CD4-positive, alpha-beta T cell (primary cell): ENCODE results near the gene IRF8. TPM values are rescaled to one million over a fixed set of nuclear protein-coding genes. Genes with fewer than 3 reads are reported as not detected.

Source experiments
- ATAC-seq: fragments of 200-7000 bp; cut with Tn5 transposase; one replicate; pipeline ENCODE4 v1.10.0; 2022; ENCODE audit warnings: mild to moderate bottlenecking; ENCODE audit not compliant: poor library complexity
- CTCF ChIA-PET: fragments of 350-600 bp; sonication (Branson Sonifier 250); formaldehyde crosslinking; loops from one replicate; lab custom pipeline; 2021; ENCODE audit warnings: antibody characterized with exemption, inconsistent platforms; lab: Charles Lee
- POLR2A ChIA-PET: fragments of 350-600 bp; sonication (Branson Sonifier 250); formaldehyde crosslinking; loops from one replicate; lab custom pipeline; 2021; ENCODE audit warnings: antibody characterized with exemption, inconsistent platforms; lab: Charles Lee
- DNase-seq, 14 experiments: peaks; one replicate each; pipeline ENCODE4 v3.0.0-alpha.2; 2013 to 2020; ENCODE audit warnings: mixed read lengths in 2 of 14
- H3K27ac ChIP-seq, 2 donors: one replicate each; pipeline versions ENCODE4 v1.5.1 to v1.7.0; 2013; ENCODE audit warnings: low read length in 2 of 2, low read depth in 1 of 2, mild to moderate bottlenecking in 1 of 2
- H3K27me3 ChIP-seq, 2 experiments: 1 replicate in 1 of 2; 2 replicates in 1 of 2; pipeline versions ENCODE4 v1.6.1 to v1.7.0; 2013; ENCODE audit warnings: low read length in 2 of 2, control low read depth in 1 of 2, mild to moderate bottlenecking in 1 of 2, moderate library complexity in 1 of 2; ENCODE audit not compliant: insufficient read depth in 2 of 2, control insufficient read depth in 1 of 2
- H3K36me3 ChIP-seq: one replicate; pipeline ENCODE4 v1.6.1; 2013; ENCODE audit warnings: low read length, control low read depth; ENCODE audit not compliant: insufficient read depth
- H3K4me1 ChIP-seq: one replicate; pipeline ENCODE4 v1.6.1; 2013; ENCODE audit warnings: low read length, control low read depth; ENCODE audit not compliant: insufficient read depth
- H3K4me3 ChIP-seq: one replicate; pipeline ENCODE4 v1.5.1; 2013; ENCODE audit warnings: mild to moderate bottlenecking, low read length, moderate library complexity
- H3K9me3 ChIP-seq, 2 experiments: 1 replicate in 1 of 2; 2 replicates in 1 of 2; pipeline versions ENCODE4 v1.6.1 to v1.7.0; 2013; ENCODE audit warnings: low read length in 2 of 2, mild to moderate bottlenecking in 2 of 2, control low read depth in 1 of 2, moderate library complexity in 1 of 2; ENCODE audit not compliant: control insufficient read depth in 1 of 2, insufficient read depth in 1 of 2
- H3K27ac Mint-ChIP-seq: one replicate; pipeline ENCODE4 v1.8.0; 2020; ENCODE audit warnings: mixed read lengths
- H3K27me3 Mint-ChIP-seq: one replicate; pipeline ENCODE4 v1.8.0; 2021; ENCODE audit warnings: mixed read lengths
- H3K36me3 Mint-ChIP-seq: one replicate; pipeline ENCODE4 v1.8.0; 2021; ENCODE audit warnings: low read depth, mixed read lengths
- H3K4me1 Mint-ChIP-seq: one replicate; pipeline ENCODE4 v1.8.0; 2021; ENCODE audit warnings: low read depth, mixed read lengths
- H3K4me3 Mint-ChIP-seq: one replicate; pipeline ENCODE4 v1.8.0; 2020; ENCODE audit warnings: mild to moderate bottlenecking, mixed read lengths
- H3K9me3 Mint-ChIP-seq: one replicate; pipeline ENCODE4 v1.8.0; 2020; ENCODE audit warnings: mixed read lengths
- CTCF ChIP-seq: fragments of 200-600 bp; IDR thresholded peaks from one replicate; pipeline ENCODE4 v1.8.0; 2022; ENCODE audit warnings: antibody characterized with exemption, mild to moderate bottlenecking
- intact Hi-C, 2 experiments: fragments of 100-400 bp; cut with DNase I in 1 of 2; cut with micrococcal nuclease in 1 of 2; formaldehyde crosslinking; loops; one replicate each; pipeline versions ENCODE4 v1.15.1 to v1.9.0; 2023 to 2025; cut with DNase I, micrococcal nuclease
- total RNA-seq, 174 experiments: library from RNA in 2 of 174; stranded (reverse) in 2 of 174; gene quantifications; one replicate each; pipeline ENCODE4 v1.2.3 and lab custom pipeline; 2021 to 2026

Gene IRF8
- total RNA-seq, 2 experiments from 2014 or later: 11.3 to 13.2 TPM

GRCh38 chr16:85944572-85945423, 45.8 kb downstream of the IRF8 start:
- Histone ChIP-seq H3K27me3 (peaks cover 0 to 2% of the 10 kb centered on the region in 2 experiments), H3K4me1 (peaks cover 37% of the 10 kb centered on the region), H3K9me3 (no peaks in the 10 kb centered on the region), H3K27ac (no peak overlapping the region), H3K4me3 (no peak overlapping the region), H3K36me3 (no peaks in the 10 kb centered on the region)
- intact Hi-C loops: no loop called here
- Mint-ChIP-seq H3K36me3 (no peaks in the 10 kb centered on the region), H3K27me3 (peaks cover 4% of the 10 kb centered on the region), H3K9me3 (peaks cover 2% of the 10 kb centered on the region), H3K27ac (peak overlapping the region; percentile 56), H3K4me1 (peaks cover 41% of the 10 kb centered on the region), H3K4me3 (peak overlapping the region; percentile 55)
- ChIA-PET CTCF (no interaction called here), POLR2A (interaction anchor here (0.6 to 0.9 kb wide), 2 partner anchors 9 to 887 kb away, joined by 3 to 5 read pairs; no protein-coding TSS in a partner anchor)
- DNase-seq (no peak), ATAC-seq (no peak)
- no peak for TF ChIP-seq CTCF

- intact Hi-C loops: no loop called here
- no peak for DNase-seq
- peaks cover 42% of the 10 kb centered on the region for H3K4me1 Mint-ChIP-seq
These were observed 46.4 kb downstream of the IRF8 start for GRCh38 chr16:85945424-85945751.

DNA sequence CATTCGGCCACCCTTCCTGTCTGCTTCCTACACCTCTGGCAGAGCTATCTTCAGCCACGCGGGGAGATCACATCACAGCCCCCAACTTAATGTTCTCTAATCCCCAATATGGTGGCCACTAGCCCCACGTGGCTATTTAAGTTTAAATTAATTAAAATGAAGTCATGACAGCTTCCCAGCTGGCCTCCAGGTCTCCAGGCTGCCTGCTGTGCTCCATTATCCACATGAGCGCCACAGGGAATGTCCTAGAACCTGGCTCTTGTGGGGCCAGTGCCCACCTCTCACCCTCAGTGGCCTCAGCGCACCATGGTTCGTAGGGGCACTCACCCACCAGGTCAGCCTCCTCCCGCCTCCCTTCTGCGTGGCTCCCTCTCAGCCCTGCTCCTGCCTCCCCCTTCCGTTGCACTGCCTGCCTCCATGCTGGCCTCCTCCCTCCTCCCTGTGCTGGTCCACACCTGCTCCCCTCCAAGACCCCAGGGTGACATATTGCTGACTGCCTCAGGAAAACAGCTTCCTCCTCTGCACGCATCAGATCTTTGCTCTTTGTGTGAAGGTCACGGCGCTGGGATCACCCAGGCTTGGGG, 47.7 kb downstream of the IRF8 start:
- no peaks in the 10 kb centered on the region for H3K9me3 ChIP-seq
- no peak for DNase-seq
- H3K27ac ChIP-seq: no peak overlapping the region
- no peak for ATAC-seq
- peaks cover 0 to 2% of the 10 kb centered on the region in 2 experiments for H3K27me3 ChIP-seq
- no peak overlapping the region for H3K4me3 ChIP-seq
- Mint-ChIP-seq H3K27ac (no peak overlapping the region), H3K4me1 (peaks cover 42% of the 10 kb centered on the region), H3K4me3 (peak overlapping the region; percentile 95), H3K27me3 (peaks cover 4% of the 10 kb centered on the region), H3K9me3 (no peaks in the 10 kb centered on the region), H3K36me3 (no peaks in the 10 kb centered on the region)
- ChIA-PET POLR2A (no interaction called here), CTCF (no interaction called here)
- no peaks in the 10 kb centered on the region for H3K36me3 ChIP-seq
- TF ChIP-seq CTCF: no peak
- peaks cover 37% of the 10 kb centered on the region for H3K4me1 ChIP-seq
- intact Hi-C loops: no loop called here

More at GRCh38 chr16:85945424-85945751, 46.4 kb downstream of the IRF8 start:
- ChIA-PET CTCF (no interaction called here), POLR2A (interaction anchor here (0.9 kb wide), 1 partner anchor 9 kb away, joined by 5 read pairs; no protein-coding TSS in a partner anchor)
- H3K4me3 Mint-ChIP-seq: peak overlapping the region; percentile 55
- no peaks in the 10 kb centered on the region for H3K9me3 ChIP-seq
- H3K27ac ChIP-seq: no peak overlapping the region
- peak overlapping the region; percentile 56 for H3K27ac Mint-ChIP-seq
- H3K36me3 ChIP-seq: no peaks in the 10 kb centered on the region
- H3K36me3 Mint-ChIP-seq: no peaks in the 10 kb centered on the region
- peaks cover 37% of the 10 kb centered on the region for H3K4me1 ChIP-seq
- H3K27me3 Mint-ChIP-seq: peaks cover 4% of the 10 kb centered on the region
- H3K9me3 Mint-ChIP-seq: no peaks in the 10 kb centered on the region
- ATAC-seq: no peak
- H3K27me3 ChIP-seq: peaks cover 0 to 2% of the 10 kb centered on the region in 2 experiments
- no peak overlapping the region for H3K4me3 ChIP-seq
- no peak for TF ChIP-seq CTCF
